Measurements from ENCODE around the gene CCDC9.

- TF ChIP-seq CTCF (IDR thresholded peaks at IDR 0.05; ENCODE audit: low read length), result peak; percentile 75
- TF ChIP-seq EZH2 (IDR thresholded peaks at IDR 0.05; ENCODE audit: borderline replicate concordance, low read length), result no peak
Measured at GRCh38 chr19:47296036-47296435, 39.7 kb downstream of the CCDC9 start.
